Osteoblast (primary cell): ENCODE measurements around the gene RAB3A. TPM values are rescaled to one million over a fixed set of nuclear protein-coding genes. Genes with fewer than 3 reads are reported as not detected.

Experiments used
- DNase-seq: peaks from one replicate; pipeline ENCODE4 v3.0.0; 2011; ENCODE audit warnings: low spot score, mixed read lengths; ENCODE audit not compliant: insufficient read length; ENCODE audit errors: missing footprints
- H2AFZ ChIP-seq: 2 replicates; pipeline ENCODE4 v1.6.0; 2011; ENCODE audit warnings: mild to moderate bottlenecking, low read length
- H3K27ac ChIP-seq: 2 replicates; pipeline ENCODE4 v1.5.1; 2011; ENCODE audit warnings: mild to moderate bottlenecking, low read depth, low read length, moderate library complexity
- H3K27me3 ChIP-seq: 2 replicates; pipeline ENCODE4 v1.6.0; 2012; ENCODE audit warnings: mild to moderate bottlenecking, control low read depth, inconsistent platforms, low read length, moderate library complexity; ENCODE audit not compliant: insufficient read depth
- H3K36me3 ChIP-seq: 2 replicates; pipeline ENCODE4 v1.5.1; 2011; ENCODE audit warnings: mild to moderate bottlenecking, low read length, control low read depth, moderate library complexity; ENCODE audit not compliant: insufficient read depth
- H3K4me1 ChIP-seq: 2 replicates; pipeline ENCODE4 v1.5.1; 2011; ENCODE audit warnings: mild to moderate bottlenecking, low read length, control low read depth, moderate library complexity; ENCODE audit not compliant: insufficient read depth
- H3K4me2 ChIP-seq: 2 replicates; pipeline ENCODE4 v1.6.0; 2011; ENCODE audit warnings: mild to moderate bottlenecking, low read length; ENCODE audit not compliant: insufficient read depth
- H3K4me3 ChIP-seq: fragments of 200-600 bp; sonication (generic); 3 replicates; pipeline ENCODE4 v1.5.1; 2012; ENCODE audit warnings: mild to moderate bottlenecking, low read length, inconsistent platforms; ENCODE audit not compliant: insufficient read depth
- H3K79me2 ChIP-seq: 2 replicates; pipeline ENCODE4 v1.6.0; 2012; ENCODE audit warnings: mild to moderate bottlenecking, low read length, control low read depth, inconsistent platforms; ENCODE audit not compliant: insufficient read depth
- H3K9me3 ChIP-seq: 2 replicates; pipeline ENCODE4 v1.5.1; 2011; ENCODE audit warnings: low read depth, low read length, control low read depth
- H4K20me1 ChIP-seq: 2 replicates; pipeline ENCODE4 v1.6.0; 2012; ENCODE audit warnings: mild to moderate bottlenecking, low read length, control low read depth; ENCODE audit not compliant: insufficient read depth
- CTCF ChIP-seq: IDR thresholded peaks from 2 replicates; pipeline ENCODE4 v1.5.1; 2011; ENCODE audit warnings: mild to moderate bottlenecking, low read depth, low read length, moderate library complexity; ENCODE audit errors: extremely low read depth
- total RNA-seq: library from RNA; depleted of rRNA; stranded (reverse); fragments of >200 nt; gene quantifications from 2 replicates; pipeline ENCODE4 v1.2.3, GENCODE V29; 2012

RAB3A gene
- total RNA-seq, 1 donor: 0.72 TPM

GRCh38 chr19:18206018-18206417, 2.2 kb upstream of the RAB3A start:
- H3K79me2 ChIP-seq: peaks cover 16% of the 10 kb centered on the region
- H4K20me1 ChIP-seq: peaks cover 14% of the 10 kb centered on the region
- H3K36me3 ChIP-seq: no peaks in the 10 kb centered on the region
- no peak for DNase-seq
- peak overlapping the region; percentile 82 for H3K4me2 ChIP-seq
- no peaks in the 10 kb centered on the region for H3K9me3 ChIP-seq
- H3K4me3 ChIP-seq: no peak overlapping the region
- H3K4me1 ChIP-seq: peaks cover 24% of the 10 kb centered on the region
- no peak overlapping the region for H2AFZ ChIP-seq
- peak overlapping the region; percentile 97 for H3K27ac ChIP-seq
- no peak for TF ChIP-seq CTCF
- H3K27me3 ChIP-seq: no peaks in the 10 kb centered on the region

DNA sequence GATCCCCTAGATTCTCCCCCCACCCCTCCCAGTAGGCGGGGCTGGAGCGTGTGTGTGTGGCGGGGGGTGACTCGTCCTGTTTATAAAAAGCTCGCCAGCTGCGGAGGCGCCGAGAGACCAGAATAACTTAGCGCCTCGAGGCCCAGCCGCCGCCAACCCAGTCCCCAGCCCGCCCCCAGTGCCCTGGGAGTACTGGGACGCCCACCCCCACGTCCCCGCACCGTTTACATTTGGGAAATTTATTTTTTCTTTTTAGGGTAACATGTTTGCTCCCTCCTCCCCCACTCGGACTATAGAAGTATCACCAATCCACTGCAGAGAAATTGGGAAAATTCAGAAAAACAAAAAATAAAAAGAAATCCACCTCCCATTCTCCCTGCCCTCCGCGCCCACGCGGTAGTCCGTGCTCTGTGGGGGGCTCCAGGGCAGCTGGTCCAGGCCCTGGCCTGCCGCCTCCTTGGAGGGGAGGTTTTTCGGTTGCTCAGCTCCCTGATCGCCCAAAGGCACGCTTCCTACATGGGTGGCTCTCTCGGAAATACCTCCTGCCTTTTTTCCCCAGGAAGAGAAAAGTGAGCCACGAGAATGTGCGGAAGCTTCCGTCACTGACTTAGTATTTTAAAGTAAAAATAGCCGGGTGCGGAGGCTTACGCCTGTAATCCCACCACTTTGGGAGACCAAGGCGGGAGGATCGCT, 1.5 kb upstream of the RAB3A start:
- no peaks in the 10 kb centered on the region for H3K27me3 ChIP-seq
- peaks cover 24% of the 10 kb centered on the region for H3K4me1 ChIP-seq
- H2AFZ ChIP-seq: peak overlapping the region; percentile 69
- DNase-seq: peak; percentile 93
- H3K36me3 ChIP-seq: peaks cover 1% of the 10 kb centered on the region
- H3K79me2 ChIP-seq: peaks cover 16% of the 10 kb centered on the region
- no peak for TF ChIP-seq CTCF
- no peaks in the 10 kb centered on the region for H3K9me3 ChIP-seq
- H3K4me2 ChIP-seq: peak overlapping the region; percentile 82
- H3K27ac ChIP-seq: peak overlapping the region; percentile 97
- H4K20me1 ChIP-seq: peaks cover 14% of the 10 kb centered on the region
- H3K4me3 ChIP-seq: peak overlapping the region; percentile 81

- no peak for DNase-seq
Observed at GRCh38 chr19:18204394-18205199, 755 bp upstream of the RAB3A start.

More at GRCh38 chr19:18204394-18205199, 755 bp upstream of the RAB3A start:
- TF ChIP-seq CTCF: no peak
- Histone ChIP-seq H4K20me1 (peaks cover 14% of the 10 kb centered on the region), H3K9me3 (no peaks in the 10 kb centered on the region), H3K27me3 (no peaks in the 10 kb centered on the region), H3K27ac (peak overlapping the region; percentile 97), H3K36me3 (peaks cover 2% of the 10 kb centered on the region), H3K79me2 (peaks cover 16% of the 10 kb centered on the region), H3K4me3 (peak overlapping the region; percentile 81), H2AFZ (peak overlapping the region; percentile 69), H3K4me2 (peak overlapping the region; percentile 82), H3K4me1 (peaks cover 24% of the 10 kb centered on the region)
